GM12801 (cell line): ENCODE data around the gene FANCC.

Experiments
- CTCF ChIP-seq: IDR thresholded peaks from one replicate; pipeline ENCODE4 v1.5.1; 2011; ENCODE audit warnings: control low read depth; ENCODE audit not compliant: insufficient read length; ENCODE audit errors: extremely low read depth

FANCC gene

GRCh38 chr9:95077766-95078370 lies 239.6 kb downstream of the FANCC start:
- no peak for TF ChIP-seq CTCF

- TF ChIP-seq CTCF: no peak
Measured at GRCh38 chr9:95077053-95077765, 240.3 kb downstream of the FANCC start.

- no peak for TF ChIP-seq CTCF
Measured at GRCh38 chr9:95076696-95077052, 240.8 kb downstream of the FANCC start.

GRCh38 chr9:95075700-95076099 lies 241.8 kb downstream of the FANCC start:
- no peak for TF ChIP-seq CTCF

GRCh38 chr9:95074632-95075031 lies 242.9 kb downstream of the FANCC start:
- no peak for TF ChIP-seq CTCF

GRCh38 chr9:95073918-95074317 lies 243.6 kb downstream of the FANCC start:
- TF ChIP-seq CTCF: no peak

GRCh38 chr9:95073042-95073607 lies 244.4 kb downstream of the FANCC start:
- no peak for TF ChIP-seq CTCF
